Natural killer cell (primary cell): Measurements from ENCODE around the gene TMEM120A. TPM values are rescaled to one million over a fixed set of nuclear protein-coding genes. Genes with fewer than 3 reads are reported as not detected.

Source experiments
- ATAC-seq, 3 donors: fragments of 150-1000 bp in 2 of 3; fragments of 200-7000 bp in 1 of 3; cut with Tn5 transposase; 1 replicate in 1 of 3; 2 replicates in 2 of 3; pipeline ENCODE4 v1.10.0; 2021; ENCODE audit warnings: mild to moderate bottlenecking in 2 of 3, moderate library complexity in 2 of 3
- DNase-seq, 2 donors: peaks; one replicate each; pipeline versions ENCODE4 v3.0.0 to v3.0.0-alpha.2; 2013 to 2021; ENCODE audit warnings: mixed read lengths in 1 of 2
- H3K27ac ChIP-seq: one replicate; pipeline ENCODE4 v1.5.1; 2013; ENCODE audit warnings: mild to moderate bottlenecking, low read length
- H3K27me3 ChIP-seq: one replicate; pipeline ENCODE4 v1.6.1; 2013; ENCODE audit warnings: low read length; ENCODE audit not compliant: control insufficient read depth, insufficient read depth
- H3K36me3 ChIP-seq: one replicate; pipeline ENCODE4 v1.6.1; 2013; ENCODE audit warnings: low read length; ENCODE audit not compliant: control insufficient read depth, insufficient read depth
- H3K4me1 ChIP-seq: one replicate; pipeline ENCODE4 v1.6.1; 2013; ENCODE audit warnings: low read length; ENCODE audit not compliant: control insufficient read depth, insufficient read depth
- H3K4me3 ChIP-seq: one replicate; pipeline ENCODE4 v1.5.1; 2013; ENCODE audit warnings: low read length
- H3K9me3 ChIP-seq: one replicate; pipeline ENCODE4 v1.6.1; 2013; ENCODE audit warnings: low read length; ENCODE audit not compliant: control insufficient read depth, insufficient read depth
- H3K27ac Mint-ChIP-seq, 2 donors: one replicate each; pipeline ENCODE4 v1.8.0; 2022; ENCODE audit warnings: mild to moderate bottlenecking in 2 of 2, mixed read lengths in 2 of 2, moderate library complexity in 1 of 2
- H3K27me3 Mint-ChIP-seq, 2 donors: one replicate each; pipeline ENCODE4 v1.8.0; 2022; ENCODE audit warnings: low read depth in 2 of 2, mixed read lengths in 2 of 2
- H3K36me3 Mint-ChIP-seq: one replicate; pipeline ENCODE4 v1.8.0; 2022; ENCODE audit warnings: mixed read lengths
- H3K4me1 Mint-ChIP-seq, 2 donors: one replicate each; pipeline ENCODE4 v1.8.0; 2022; ENCODE audit warnings: mixed read lengths in 2 of 2
- H3K4me3 Mint-ChIP-seq: one replicate; pipeline ENCODE4 v1.8.0; 2022; ENCODE audit warnings: mild to moderate bottlenecking, moderate library complexity, mixed read lengths
- H3K9me3 Mint-ChIP-seq, 2 donors: one replicate each; pipeline ENCODE4 v1.8.0; 2022; ENCODE audit warnings: mixed read lengths in 2 of 2
- CTCF ChIP-seq: fragments of 200-600 bp; IDR thresholded peaks from one replicate; pipeline ENCODE4 v1.8.0; 2022; ENCODE audit warnings: antibody characterized with exemption
- WGBS: methylation state at CpG from one replicate; pipeline ENCODE4 v1.1.7; 2013; ENCODE audit warnings: missing lambda C conversion rate; ENCODE audit not compliant: insufficient coverage; 5-methylcytosine and 5-hydroxymethylcytosine counted together
- intact Hi-C: fragments of 100-400 bp; cut with micrococcal nuclease; formaldehyde crosslinking; loops from one replicate; pipeline ENCODE4 v1.14.2; 2022
- total RNA-seq, 4 donors: library from RNA; stranded (reverse); fragments of 120-200 nt in 1 of 4; gene quantifications; one replicate each; pipeline versions ENCODE4 v1.2.3 to v1.2.4, GENCODE V29; 2013 to 2022

The TMEM120A gene
- total RNA-seq, 3 donors from 2014 or later (not counting 1 experiment from before 2014, with no cell fraction given), result 24.3 to 38.1 (median 34.6) TPM

GRCh38 chr7:75960372-75960771, 34.0 kb downstream of the TMEM120A start:
- Mint-ChIP-seq H3K9me3 (no peaks in the 10 kb centered on the region), H3K4me1 (peaks cover 0 to 6% of the 10 kb centered on the region in 2 donors), H3K36me3 (peaks cover 6% of the 10 kb centered on the region), H3K27ac (no peak overlapping the region), H3K4me3 (no peak overlapping the region), H3K27me3 (no peaks in the 10 kb centered on the region)
- Histone ChIP-seq H3K9me3 (no peaks in the 10 kb centered on the region), H3K36me3 (peaks cover 18% of the 10 kb centered on the region), H3K4me3 (no peak overlapping the region), H3K27me3 (no peaks in the 10 kb centered on the region), H3K4me1 (no peaks in the 10 kb centered on the region), H3K27ac (no peak overlapping the region)
- WGBS, result 96% methylated on average over 6 of the region's 6 CpGs
- intact Hi-C loops, result no loop called here
- no peak for DNase-seq
- no peak for ATAC-seq
- TF ChIP-seq CTCF, result no peak

- no peak for TF ChIP-seq CTCF
- no peaks in the 10 kb centered on the region for H3K27me3 Mint-ChIP-seq
- Histone ChIP-seq H3K4me1 (no peaks in the 10 kb centered on the region), H3K27me3 (no peaks in the 10 kb centered on the region), H3K4me3 (no peak overlapping the region), H3K36me3 (peaks cover 27% of the 10 kb centered on the region), H3K27ac (no peak overlapping the region), H3K9me3 (no peaks in the 10 kb centered on the region)
- no peak for ATAC-seq
- H3K9me3 Mint-ChIP-seq, result no peaks in the 10 kb centered on the region
- H3K36me3 Mint-ChIP-seq, result peaks cover 6% of the 10 kb centered on the region
- H3K4me3 Mint-ChIP-seq, result no peak overlapping the region
- intact Hi-C loops, result no loop called here
- 96% methylated on average over 7 of the region's 9 CpGs for WGBS
- H3K27ac Mint-ChIP-seq, result no peak overlapping the region
- H3K4me1 Mint-ChIP-seq, result peaks cover 0 to 6% of the 10 kb centered on the region in 2 donors
- DNase-seq, result no peak
These were observed 35.4 kb downstream of the TMEM120A start for GRCh38 chr7:75958802-75959543.

GRCh38 chr7:75957021-75957736, 37.2 kb downstream of the TMEM120A start:
- TF ChIP-seq CTCF, result no peak
- no peak overlapping the region for H3K27ac ChIP-seq
- Mint-ChIP-seq H3K27me3 (no peaks in the 10 kb centered on the region), H3K4me1 (no peaks in the 10 kb centered on the region), H3K27ac (no peak overlapping the region), H3K9me3 (no peaks in the 10 kb centered on the region), H3K36me3 (peaks cover 6% of the 10 kb centered on the region), H3K4me3 (no peak overlapping the region)
- peaks cover 30% of the 10 kb centered on the region for H3K36me3 ChIP-seq
- no peak for DNase-seq
- no peaks in the 10 kb centered on the region for H3K9me3 ChIP-seq
- no peak for ATAC-seq
- H3K4me3 ChIP-seq, result no peak overlapping the region
- 97% methylated on average over 16 of the region's 16 CpGs for WGBS
- H3K4me1 ChIP-seq, result peaks cover 5% of the 10 kb centered on the region
- no peaks in the 10 kb centered on the region for H3K27me3 ChIP-seq
- intact Hi-C loops, result no loop called here
